Ammon's horn (tissue), 1 donor: ENCODE data around the gene DCHS1.

Experiments
- DNase-seq: peaks from one replicate; pipeline ENCODE4 v3.0.0-alpha.2; 2016; ENCODE audit warnings: low spot score

Gene DCHS1

GRCh38 chr11:6673523-6674218 is 18.1 kb upstream of the DCHS1 start:
- no peak for DNase-seq

- no peak for DNase-seq
Observed at GRCh38 chr11:6671991-6672390, 16.4 kb upstream of the DCHS1 start.

GRCh38 chr11:6670202-6670830 is 14.7 kb upstream of the DCHS1 start:
- no peak for DNase-seq

- no peak for DNase-seq
Observed at GRCh38 chr11:6667733-6668374, 12.2 kb upstream of the DCHS1 start.

- DNase-seq: no peak
Observed at GRCh38 chr11:6666302-6667183, 10.9 kb upstream of the DCHS1 start.

GRCh38 chr11:6664551-6664950 is 8.9 kb upstream of the DCHS1 start:
- no peak for DNase-seq

GRCh38 chr11:6663794-6664469 is 8.3 kb upstream of the DCHS1 start:
- no peak for DNase-seq

GRCh38 chr11:6660712-6661111 is 5.1 kb upstream of the DCHS1 start:
- DNase-seq: no peak

GRCh38 chr11:6658647-6659046 is 3.0 kb upstream of the DCHS1 start:
- no peak for DNase-seq

- DNase-seq: no peak
Observed at GRCh38 chr11:6657346-6657745, 1.7 kb upstream of the DCHS1 start.

GRCh38 chr11:6656936-6657335 is 1.3 kb upstream of the DCHS1 start:
- no peak for DNase-seq

- DNase-seq: no peak
Observed at GRCh38 chr11:6656584-6656915, 941 bp upstream of the DCHS1 start.

GRCh38 chr11:6655020-6655789 is 404 bp downstream of the DCHS1 start:
- peak; percentile 26 for DNase-seq

- peak; percentile 60 for DNase-seq
Observed at GRCh38 chr11:6654281-6655019, 1.2 kb downstream of the DCHS1 start.

GRCh38 chr11:6653656-6654055 is 2.0 kb downstream of the DCHS1 start:
- DNase-seq: no peak

GRCh38 chr11:6653097-6653496 is 2.5 kb downstream of the DCHS1 start:
- no peak for DNase-seq

GRCh38 chr11:6652182-6652581 is 3.4 kb downstream of the DCHS1 start:
- no peak for DNase-seq

GRCh38 chr11:6650980-6651379 is 4.6 kb downstream of the DCHS1 start:
- no peak for DNase-seq

GRCh38 chr11:6650104-6650503 is 5.5 kb downstream of the DCHS1 start:
- no peak for DNase-seq

GRCh38 chr11:6648501-6648900 is 7.1 kb downstream of the DCHS1 start:
- no peak for DNase-seq

- DNase-seq: no peak
Observed at GRCh38 chr11:6647836-6648235, 7.8 kb downstream of the DCHS1 start.
